GM21723 (cell line): ENCODE results near the gene LIFR.
A peak's percentile ranks its signal among the peaks of the same experiment; 100 is the strongest.
"Not testable (repeated sequence)": the region's sequence is repeated elsewhere in the genome, so short reads cannot be mapped to it uniquely, and the experiment has no call there.

ENCODE experiments used
- ATAC-seq: cut with Tn5 transposase; IDR thresholded peaks from one replicate; pipeline ENCODE4 v1.9.1; 2021; ENCODE audit warnings: mild to moderate bottlenecking, moderate library complexity; ENCODE audit not compliant: unreplicated experiment

Gene LIFR, protein sequence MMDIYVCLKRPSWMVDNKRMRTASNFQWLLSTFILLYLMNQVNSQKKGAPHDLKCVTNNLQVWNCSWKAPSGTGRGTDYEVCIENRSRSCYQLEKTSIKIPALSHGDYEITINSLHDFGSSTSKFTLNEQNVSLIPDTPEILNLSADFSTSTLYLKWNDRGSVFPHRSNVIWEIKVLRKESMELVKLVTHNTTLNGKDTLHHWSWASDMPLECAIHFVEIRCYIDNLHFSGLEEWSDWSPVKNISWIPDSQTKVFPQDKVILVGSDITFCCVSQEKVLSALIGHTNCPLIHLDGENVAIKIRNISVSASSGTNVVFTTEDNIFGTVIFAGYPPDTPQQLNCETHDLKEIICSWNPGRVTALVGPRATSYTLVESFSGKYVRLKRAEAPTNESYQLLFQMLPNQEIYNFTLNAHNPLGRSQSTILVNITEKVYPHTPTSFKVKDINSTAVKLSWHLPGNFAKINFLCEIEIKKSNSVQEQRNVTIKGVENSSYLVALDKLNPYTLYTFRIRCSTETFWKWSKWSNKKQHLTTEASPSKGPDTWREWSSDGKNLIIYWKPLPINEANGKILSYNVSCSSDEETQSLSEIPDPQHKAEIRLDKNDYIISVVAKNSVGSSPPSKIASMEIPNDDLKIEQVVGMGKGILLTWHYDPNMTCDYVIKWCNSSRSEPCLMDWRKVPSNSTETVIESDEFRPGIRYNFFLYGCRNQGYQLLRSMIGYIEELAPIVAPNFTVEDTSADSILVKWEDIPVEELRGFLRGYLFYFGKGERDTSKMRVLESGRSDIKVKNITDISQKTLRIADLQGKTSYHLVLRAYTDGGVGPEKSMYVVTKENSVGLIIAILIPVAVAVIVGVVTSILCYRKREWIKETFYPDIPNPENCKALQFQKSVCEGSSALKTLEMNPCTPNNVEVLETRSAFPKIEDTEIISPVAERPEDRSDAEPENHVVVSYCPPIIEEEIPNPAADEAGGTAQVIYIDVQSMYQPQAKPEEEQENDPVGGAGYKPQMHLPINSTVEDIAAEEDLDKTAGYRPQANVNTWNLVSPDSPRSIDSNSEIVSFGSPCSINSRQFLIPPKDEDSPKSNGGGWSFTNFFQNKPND

DNA sequence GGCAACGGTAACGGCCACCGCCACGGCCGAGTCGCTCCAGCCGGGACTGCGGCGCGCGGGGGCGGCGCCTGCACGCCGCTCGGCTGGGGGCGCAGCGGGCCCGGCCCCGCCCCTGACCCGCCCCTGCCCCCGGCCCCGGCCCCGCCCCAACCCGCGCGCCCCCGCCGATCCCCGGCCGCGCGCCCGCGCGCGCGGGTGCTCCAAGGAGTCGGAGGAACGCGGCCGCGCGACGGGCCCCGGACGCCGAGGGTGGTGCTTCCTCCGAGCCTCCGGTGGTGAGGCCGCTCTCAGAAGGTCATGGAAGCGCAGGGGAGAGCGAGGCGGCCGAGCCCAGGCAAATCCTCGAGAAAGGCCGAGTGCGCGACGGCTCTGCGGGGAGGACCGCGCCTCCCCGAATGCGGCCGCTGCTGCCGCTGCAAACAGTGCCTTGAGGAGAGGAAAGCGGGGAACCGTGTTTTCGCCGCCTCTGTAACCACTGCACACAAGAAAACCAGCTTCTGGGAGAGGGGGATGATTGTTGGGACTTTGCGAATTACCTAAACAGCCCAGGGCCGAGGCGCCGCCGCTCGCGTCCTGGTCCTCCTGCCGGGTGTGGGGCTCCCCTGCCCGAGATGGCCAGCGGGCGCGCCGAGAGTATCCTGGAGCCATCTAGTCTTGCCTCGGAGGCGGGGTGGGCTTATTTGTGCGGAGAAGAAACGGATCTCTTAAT lies at the start of gene LIFR:
TSS of gene LIFR (minus strand) at position 48 of the 709 bp plus-strand sequence. CDS start 25,999 bp downstream, outside the sequence.
- ATAC-seq, result peak; percentile 62

DNA sequence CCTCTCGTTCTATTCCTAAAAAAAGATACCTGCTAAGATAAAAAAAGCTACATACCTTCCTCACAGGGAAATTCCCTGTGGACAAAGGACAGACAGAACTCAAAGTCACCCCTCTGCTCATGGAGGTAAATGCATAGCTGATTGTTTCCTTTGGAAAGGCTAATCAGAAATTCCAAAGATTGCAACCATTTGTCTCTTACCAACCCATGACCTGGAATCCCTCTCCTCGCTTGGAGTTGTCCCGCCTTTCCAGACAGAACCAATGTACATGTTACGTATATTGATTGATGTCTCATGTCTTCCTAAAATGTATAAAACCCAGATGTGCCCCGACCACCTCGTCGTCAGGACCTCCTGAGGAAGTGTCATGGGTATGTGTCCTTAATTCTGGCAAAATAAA lies 49.2 kb upstream of the LIFR start:
- no peak for ATAC-seq

DNA sequence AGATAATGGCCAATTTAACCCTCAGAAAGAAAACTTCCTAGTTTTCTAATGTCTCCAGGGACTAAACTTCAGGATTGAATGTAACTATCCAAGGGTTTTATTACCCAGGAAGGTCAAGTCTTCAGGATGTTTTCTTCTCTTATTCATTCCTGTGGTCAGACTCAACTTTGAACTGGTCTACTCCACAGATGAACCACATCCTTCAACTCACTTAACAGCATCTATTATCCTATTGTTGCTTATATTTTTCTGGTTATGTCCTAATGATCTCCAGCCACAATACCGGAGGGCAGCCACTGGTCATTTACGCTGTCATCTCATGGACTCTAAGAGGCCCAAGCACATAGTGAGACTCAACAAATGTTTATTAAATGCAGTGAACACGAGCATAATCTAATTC lies 47.2 kb upstream of the LIFR start:
- no peak for ATAC-seq

DNA sequence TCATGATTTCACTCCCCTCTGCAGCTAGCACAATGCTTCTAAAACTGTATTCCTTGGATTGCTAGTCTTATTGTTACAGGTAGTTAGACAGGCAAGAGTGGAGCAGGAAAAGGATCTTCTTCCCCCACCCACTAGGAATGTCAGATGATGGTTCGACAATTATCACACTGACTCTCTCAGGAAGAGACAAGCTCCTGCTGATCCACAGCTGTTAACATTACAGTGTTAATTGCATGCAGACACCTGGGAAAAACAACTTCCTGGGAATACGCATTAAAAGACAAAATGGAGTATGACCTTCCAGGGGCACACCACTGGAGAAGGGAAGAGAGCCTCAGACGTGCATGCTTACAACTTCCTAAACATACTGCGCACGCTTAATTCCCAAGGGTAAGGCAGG lies 46.2 kb upstream of the LIFR start:
- no peak for ATAC-seq

DNA sequence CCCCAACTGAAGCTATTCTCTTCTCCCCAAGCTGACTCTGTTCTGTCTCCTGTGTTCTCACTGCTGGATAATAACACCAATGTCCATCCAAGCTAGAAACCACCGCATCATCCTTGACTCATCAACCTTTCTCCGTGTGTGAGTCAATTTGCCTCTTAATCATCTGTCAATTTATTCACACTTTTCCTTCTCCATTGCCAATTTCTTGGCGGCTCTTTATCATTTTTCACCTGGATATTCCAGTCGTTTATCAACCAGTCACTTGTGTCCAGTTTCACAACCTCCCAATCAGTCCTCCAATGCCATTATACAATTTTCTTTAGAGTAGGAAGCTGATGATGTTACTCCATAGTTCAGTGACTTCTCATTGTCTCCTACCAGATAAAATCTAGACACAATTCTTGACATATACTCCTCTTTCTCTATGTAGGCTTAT lies 45.4 kb upstream of the LIFR start:
- no peak for ATAC-seq

DNA sequence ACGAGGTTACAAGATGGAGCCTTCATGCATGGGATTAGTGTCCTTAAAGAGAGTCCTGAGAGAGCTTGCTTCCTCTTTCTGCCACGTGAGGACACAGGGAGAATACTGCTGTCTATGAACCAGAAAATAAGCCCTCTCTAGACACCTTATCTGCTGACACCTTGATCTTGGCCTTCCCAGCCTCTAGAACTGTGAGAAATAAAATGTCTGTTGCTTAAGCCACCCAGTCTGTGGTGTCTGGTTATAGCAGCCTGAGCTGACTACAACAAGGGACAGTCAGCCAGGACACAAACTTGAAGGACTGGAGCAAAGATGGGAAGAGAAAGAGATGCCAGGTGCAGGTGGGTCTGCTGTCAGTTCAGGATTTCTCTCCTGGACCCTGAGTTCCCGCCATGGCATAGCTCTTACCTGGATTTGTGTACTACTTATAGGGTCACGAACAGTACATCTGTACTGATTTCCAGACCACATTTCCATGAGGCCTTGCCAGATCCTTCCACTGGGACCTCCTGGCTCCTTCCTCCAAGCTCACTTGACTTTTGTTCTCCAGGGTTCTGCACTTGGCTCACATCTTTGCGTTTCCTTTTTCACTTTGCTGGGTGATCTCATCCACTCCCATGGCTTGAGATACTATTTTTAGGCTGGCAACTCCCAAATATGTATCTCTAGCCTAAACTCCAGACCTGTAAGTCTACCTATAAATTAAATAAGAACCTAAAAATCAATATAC lies 44.9 kb upstream of the LIFR start:
- no peak for ATAC-seq

DNA sequence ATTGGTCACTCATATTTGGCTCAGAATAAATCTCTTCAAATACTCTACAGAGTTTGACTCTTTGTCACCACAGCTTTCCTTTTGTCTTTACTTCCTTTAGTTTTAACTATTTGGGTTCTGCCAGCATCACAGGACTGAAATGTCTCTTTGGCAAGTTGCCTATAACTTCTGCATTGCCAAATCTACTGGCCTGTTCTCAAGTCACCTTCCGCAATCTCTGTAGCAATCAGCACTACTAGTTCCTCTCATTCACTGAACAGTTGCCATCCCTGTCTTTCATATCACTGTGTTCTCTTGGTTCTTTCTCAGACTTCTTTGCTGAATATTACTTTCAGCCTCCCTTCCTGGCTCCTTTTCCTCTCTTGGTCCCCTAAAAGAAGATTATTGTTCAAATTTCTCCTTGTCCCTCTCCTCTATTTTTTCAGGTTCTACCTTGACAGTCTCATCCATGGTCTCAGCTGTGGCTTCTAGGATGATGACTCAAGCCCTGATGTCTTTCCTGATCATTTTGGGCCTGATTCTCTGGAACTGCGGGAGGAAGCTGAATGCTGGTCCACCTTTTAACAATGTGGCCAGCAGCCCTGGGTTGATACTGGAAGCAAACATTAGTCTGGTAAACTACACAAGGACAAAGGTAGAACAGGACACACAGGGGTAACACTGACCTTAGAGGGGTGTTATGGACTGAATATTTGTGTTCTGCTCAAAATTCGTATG lies 44.0 kb upstream of the LIFR start:
- ATAC-seq, result no peak

DNA sequence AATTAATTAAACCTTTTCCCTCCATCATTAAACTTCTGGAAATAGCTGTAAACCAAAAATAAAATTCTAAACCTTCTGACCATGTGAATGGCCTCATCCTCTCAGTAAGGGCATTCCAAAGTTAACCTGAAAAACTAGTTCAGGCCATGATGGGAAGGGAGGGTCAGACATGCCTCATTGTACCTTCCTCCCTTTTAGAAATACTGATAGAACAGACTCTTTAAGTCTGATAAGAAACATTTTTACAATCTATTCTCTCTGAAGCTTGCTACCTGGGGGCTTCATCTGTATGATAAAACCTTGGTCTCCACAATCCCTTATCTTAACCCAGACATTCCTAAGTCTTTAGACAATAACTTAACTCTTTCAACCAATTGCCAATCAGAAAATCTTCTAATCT lies 43.3 kb upstream of the LIFR start:
- not testable (repeated sequence) for ATAC-seq

DNA sequence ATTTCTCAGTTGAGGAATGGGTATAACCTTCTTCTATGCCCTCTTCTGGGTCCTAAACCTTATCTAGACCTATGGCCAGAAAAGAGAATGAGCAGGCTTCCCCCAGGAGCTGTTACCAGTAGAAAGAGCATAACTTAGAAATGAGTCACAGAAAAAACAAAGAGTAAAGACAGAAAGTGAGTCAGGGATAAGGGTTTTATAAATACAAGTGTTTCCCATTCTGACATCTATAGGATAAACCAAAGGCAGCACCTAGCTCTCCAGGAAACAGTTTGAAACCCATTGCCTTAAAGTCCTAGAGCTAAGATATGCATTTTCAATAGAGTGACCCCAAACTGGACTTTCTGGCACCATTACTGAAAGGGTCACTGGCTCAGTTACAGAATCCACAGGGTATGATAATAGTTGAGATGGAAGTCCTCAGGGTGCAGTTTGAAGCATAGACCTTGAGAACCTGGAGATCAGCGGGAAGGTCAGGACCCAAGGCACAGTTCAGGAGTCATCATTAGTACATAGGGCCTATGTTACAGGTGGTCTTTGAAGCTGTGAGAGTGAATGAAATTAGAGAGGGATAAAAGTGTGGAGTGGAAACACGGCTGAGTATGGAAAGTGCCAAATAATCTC lies 42.7 kb upstream of the LIFR start:
- no peak for ATAC-seq

DNA sequence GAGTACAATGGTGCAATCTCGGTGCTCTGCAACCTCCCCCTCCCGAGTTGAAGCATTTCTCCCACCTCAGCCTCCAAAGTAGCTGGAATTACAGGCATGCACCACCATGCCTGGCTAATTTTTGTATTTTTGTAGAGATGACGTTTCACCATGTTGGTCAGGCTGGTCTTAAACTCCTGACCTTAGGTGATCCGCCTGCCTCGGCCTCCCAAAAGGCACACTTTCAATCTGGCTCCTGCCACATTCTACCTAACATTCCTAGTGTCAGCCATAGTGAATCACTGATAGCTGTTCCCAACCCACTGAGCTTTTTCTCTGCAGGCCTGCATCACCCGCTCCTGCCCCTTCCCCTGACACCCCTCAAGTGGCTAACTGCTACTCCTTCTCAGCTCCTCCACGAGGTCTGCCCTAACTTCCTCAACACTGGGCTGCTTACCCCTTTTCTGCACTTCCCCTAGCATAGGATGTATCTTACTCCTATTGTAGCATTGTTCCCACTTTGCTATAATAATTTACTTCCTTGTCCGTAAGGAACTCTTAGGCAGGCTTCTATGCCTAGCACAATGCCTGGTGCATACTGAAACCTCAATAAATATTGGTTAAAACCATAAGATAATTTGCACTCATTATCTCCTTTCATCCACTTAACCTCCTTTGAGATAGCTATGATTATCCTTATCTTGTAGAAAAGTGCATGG lies 42.0 kb upstream of the LIFR start:
- no peak for ATAC-seq

DNA sequence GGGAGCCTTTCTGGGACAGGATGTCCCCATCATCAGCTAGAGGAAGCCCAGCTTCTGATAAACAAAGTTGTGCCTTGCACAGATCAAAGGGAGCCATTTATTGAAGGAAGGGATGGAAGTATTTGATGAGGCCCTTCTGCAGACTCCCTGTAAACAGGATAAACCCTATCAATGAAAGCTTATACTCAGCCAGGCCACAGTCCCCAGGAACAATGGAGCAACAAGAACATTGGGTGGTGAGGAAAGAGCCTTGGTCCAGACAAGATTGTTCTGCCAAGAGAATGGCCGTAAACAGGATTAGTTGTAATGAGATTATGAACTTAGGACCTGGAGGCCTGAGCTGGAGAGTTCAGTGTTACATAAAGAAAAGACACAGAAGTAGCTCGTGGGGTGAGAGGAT lies 40.5 kb upstream of the LIFR start:
- ATAC-seq, result no peak

DNA sequence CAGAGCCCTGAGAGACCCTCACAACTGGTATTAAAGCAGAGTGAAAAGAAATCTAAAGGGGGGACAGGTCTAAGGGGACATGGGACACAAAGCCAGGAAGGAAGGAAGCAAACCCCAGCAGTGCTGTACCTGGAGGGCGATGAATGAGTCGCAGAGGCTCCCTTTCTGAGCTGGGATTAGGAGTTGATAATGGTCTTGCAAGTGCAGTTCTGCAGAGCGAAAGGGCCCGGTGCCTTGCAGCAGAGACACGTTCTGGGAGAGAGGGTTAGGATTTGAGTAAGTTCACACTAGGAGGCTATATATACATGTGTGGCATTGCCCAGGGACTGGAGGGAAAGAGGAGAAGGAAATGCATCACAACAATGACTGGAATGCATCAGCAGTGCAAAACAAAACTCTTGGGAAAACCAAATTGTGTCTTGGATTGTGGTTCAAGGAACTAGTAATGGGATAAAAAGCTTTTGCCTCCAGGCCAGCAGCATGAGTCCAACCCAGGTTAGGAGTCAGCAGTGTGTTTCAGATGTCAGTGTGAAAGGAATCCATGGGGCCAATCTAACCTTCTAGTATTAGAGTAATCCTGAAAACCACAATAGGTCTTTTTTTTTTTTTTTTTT lies 38.8 kb upstream of the LIFR start:
- no peak for ATAC-seq

DNA sequence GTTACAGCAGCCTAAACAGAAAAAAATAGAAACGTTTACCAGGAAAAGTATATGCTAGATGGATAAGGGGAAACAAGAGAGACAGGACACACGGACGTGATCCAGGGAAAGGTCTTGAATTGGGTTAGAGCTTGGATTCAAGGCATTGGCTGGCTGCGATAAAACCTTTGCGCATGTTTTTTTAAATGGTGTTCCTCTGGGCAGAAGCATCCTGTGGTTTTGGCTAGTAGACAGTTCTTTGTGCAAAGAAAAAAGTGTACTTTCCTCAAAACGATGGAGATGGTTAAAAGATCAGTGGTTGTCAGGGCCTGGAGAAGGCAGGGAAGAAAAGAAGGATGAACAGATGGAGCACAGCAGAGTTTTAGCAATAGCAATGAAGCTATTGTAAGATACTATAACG lies 37.5 kb upstream of the LIFR start:
- ATAC-seq, result no peak

DNA sequence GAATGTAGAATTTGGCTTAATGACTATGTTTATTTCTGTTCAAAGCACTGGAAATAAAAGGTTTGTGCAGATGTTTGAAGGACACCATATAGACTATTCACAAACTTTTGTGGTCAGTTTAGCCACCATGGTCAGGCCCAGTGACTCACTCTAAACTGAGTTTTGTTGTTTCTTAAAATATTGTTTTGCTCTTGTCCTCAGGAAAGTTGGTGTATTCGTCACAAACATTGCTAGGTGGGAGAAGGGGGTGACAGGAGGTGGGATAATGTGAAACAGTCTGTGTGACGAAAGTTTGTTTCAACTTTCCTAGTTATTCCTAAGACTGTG lies 35.0 kb upstream of the LIFR start:
- no peak for ATAC-seq

DNA sequence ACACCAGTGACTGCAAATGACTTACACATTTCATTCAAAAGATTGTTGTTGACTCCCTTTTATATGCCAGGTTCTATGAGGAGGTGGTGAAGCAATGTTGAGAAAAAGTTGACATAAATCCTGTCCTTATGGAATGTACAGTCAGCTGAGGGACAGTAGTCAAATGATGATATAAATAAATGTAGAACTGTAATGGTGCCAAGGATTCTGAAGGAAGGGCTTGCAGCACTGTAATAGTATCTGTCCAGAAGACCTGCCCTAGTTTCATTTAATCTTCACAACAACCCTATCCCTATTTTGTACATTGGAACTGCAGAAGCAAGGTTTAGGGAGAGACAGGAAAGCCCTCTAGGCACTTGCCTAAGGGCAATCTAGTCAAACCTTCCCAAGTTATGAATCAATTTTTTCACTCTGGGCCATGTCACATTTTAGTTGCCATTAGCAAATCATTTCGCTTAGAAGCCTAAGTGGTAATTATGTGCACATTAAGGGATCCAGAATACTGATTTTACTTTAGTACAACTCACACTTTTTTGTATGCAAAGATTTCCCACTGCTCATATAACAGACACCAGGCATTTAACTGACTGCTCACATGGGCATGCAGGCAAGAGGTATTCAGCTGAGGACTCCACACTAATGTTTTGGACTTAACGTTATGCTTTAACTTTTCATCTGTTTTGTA lies 34.5 kb upstream of the LIFR start:
- no peak for ATAC-seq

DNA sequence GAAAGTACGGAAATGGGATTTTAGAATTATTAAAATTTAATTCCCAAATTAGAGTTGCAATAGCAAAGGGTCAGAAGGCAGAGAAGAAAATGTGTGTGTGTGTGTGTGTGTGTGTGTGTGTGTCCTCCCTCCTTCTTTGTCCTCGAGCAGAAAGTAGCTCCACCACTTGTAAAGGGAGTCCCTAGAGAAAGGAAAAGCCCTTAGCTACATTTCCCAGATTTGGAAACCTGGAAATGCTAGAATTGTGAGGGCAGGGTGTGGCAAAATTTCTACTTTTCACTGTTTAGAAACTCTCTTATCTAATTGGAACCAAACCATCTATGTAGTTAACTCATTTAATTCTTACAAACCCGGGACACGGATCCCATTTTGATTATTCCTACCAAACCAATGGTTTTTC lies 33.2 kb upstream of the LIFR start:
- ATAC-seq, result no peak

DNA sequence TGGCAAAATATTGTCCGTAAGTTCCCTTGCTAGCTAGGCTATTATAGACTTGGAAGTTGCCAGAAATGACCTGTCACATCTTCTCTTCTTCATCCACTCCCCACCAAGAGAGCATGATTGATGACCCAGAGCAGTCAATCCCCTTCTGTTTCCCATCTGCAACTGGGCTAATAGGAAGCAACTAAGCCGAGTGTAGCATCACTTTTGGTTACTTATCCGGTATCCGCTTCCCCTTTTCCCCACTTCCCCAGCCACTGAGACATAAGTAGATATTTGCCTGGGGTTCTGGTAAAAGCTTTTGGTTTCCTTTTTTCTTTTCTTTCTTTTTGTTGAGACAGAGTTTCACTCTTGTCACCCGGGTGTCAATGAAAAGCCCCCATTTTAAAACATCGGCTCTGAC lies 29.4 kb upstream of the LIFR start:
- ATAC-seq, result no peak

DNA sequence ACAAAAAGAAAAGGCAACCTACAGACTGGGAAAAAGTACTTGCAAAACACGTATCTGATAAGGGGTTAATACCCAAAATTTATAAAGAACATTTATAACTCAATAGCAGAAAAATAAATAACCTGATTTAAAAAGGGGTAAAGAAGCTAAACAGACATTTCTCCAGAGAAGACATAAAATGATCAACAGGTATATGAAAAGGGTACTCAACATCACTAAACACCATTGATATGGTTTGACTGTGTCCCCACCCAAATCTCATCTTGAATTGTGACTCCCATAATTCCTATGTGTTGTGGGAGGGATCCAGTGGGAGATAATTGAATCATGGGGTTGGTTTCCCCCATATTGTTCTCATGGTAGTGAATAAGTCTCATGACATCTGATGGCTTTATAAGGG lies 27.1 kb upstream of the LIFR start:
- ATAC-seq, result no peak
